ENCODE measurements around the gene EYS. TPM values are rescaled to one million over a fixed set of nuclear protein-coding genes. Genes with fewer than 3 reads are reported as not detected.
"Not testable (repeated sequence)": the region's sequence is repeated elsewhere in the genome, so short reads cannot be mapped to it uniquely, and the experiment has no call there.

Gene EYS
- total RNA-seq, 1 donor from 2014 or later: 0.06 TPM

- DNase-seq (ENCODE audit: low read depth): no peak
- TF ChIP-seq CTCF (conservative IDR thresholded peaks at IDR 0.05; ENCODE audit: low read depth, low read length): no peak
- no peak overlapping the region for H3K4me3 ChIP-seq (ENCODE audit: low read depth, low read length)
Measured at GRCh38 chr6:65350530-65350929, 356.5 kb downstream of the EYS start.

GRCh38 chr6:65302655-65303054 is 404.4 kb downstream of the EYS start:
- H3K4me3 ChIP-seq (ENCODE audit: low read depth, low read length); DNase-seq (ENCODE audit: low read depth): not testable (repeated sequence)

- no peak for DNase-seq (ENCODE audit: low read depth)
- no peak for TF ChIP-seq CTCF (conservative IDR thresholded peaks at IDR 0.05; ENCODE audit: low read depth, low read length)
- no peak overlapping the region for H3K4me3 ChIP-seq (ENCODE audit: low read depth, low read length)
Measured at GRCh38 chr6:65299236-65299635, 407.8 kb downstream of the EYS start.

GRCh38 chr6:65295812-65296211 is 411.2 kb downstream of the EYS start:
- no peak for TF ChIP-seq CTCF (conservative IDR thresholded peaks at IDR 0.05; ENCODE audit: low read depth, low read length)
- H3K4me3 ChIP-seq (ENCODE audit: low read depth, low read length): no peak overlapping the region
- no peak for DNase-seq (ENCODE audit: low read depth)

GRCh38 chr6:65289491-65289890 is 417.5 kb downstream of the EYS start:
- no peak for DNase-seq (ENCODE audit: low read depth)
- no peak overlapping the region for H3K4me3 ChIP-seq (ENCODE audit: low read depth, low read length)
- no peak for TF ChIP-seq CTCF (conservative IDR thresholded peaks at IDR 0.05; ENCODE audit: low read depth, low read length)

- no peak for TF ChIP-seq CTCF (conservative IDR thresholded peaks at IDR 0.05; ENCODE audit: low read depth, low read length)
- DNase-seq (ENCODE audit: low read depth): no peak
- no peak overlapping the region for H3K4me3 ChIP-seq (ENCODE audit: low read depth, low read length)
Measured at GRCh38 chr6:65285275-65285674, 421.8 kb downstream of the EYS start.

- no peak for DNase-seq (ENCODE audit: low read depth)
- TF ChIP-seq CTCF (conservative IDR thresholded peaks at IDR 0.05; ENCODE audit: low read depth, low read length): no peak
- H3K4me3 ChIP-seq (ENCODE audit: low read depth, low read length): no peak overlapping the region
Measured at GRCh38 chr6:65280060-65280459, 427.0 kb downstream of the EYS start.

- DNase-seq (ENCODE audit: low read depth): no peak
- H3K4me3 ChIP-seq (ENCODE audit: low read depth, low read length): no peak overlapping the region
- no peak for TF ChIP-seq CTCF (conservative IDR thresholded peaks at IDR 0.05; ENCODE audit: low read depth, low read length)
Measured at GRCh38 chr6:65262241-65262640, 444.8 kb downstream of the EYS start.

Measured in epithelial cell of proximal tubule (primary cell).